ENCODE measurements around the gene ADAMTS7.
"Not testable (repeated sequence)": the region's sequence is repeated elsewhere in the genome, so short reads cannot be mapped to it uniquely, and the experiment has no call there.

Gene ADAMTS7

GRCh38 chr15:78811124-78811824 is at the start of gene ADAMTS7:
ADAMTS7 (minus strand) TSS chr15:78811464; CDS start chr15:78811220, 244 bp downstream.
- peak; percentile 86 for DNase-seq (ENCODE audit: low spot score)

GRCh38 chr15:78859971-78860719 is 48.9 kb upstream of the ADAMTS7 start:
- DNase-seq (ENCODE audit: low spot score), result peak; percentile 80

- no peak for DNase-seq (ENCODE audit: low spot score)
Measured at GRCh38 chr15:78855746-78856145, 44.5 kb upstream of the ADAMTS7 start.

GRCh38 chr15:78854833-78855372 is 43.6 kb upstream of the ADAMTS7 start:
- no peak for DNase-seq (ENCODE audit: low spot score)

- no peak for DNase-seq (ENCODE audit: low spot score)
Measured at GRCh38 chr15:78853500-78853899, 42.2 kb upstream of the ADAMTS7 start.

- DNase-seq (ENCODE audit: low spot score), result no peak
Measured at GRCh38 chr15:78850941-78851755, 39.9 kb upstream of the ADAMTS7 start.

GRCh38 chr15:78850352-78850751 is 39.1 kb upstream of the ADAMTS7 start:
- DNase-seq (ENCODE audit: low spot score), result no peak

- not testable (repeated sequence) for DNase-seq (ENCODE audit: low spot score)
Measured at GRCh38 chr15:78847387-78847906, 36.2 kb upstream of the ADAMTS7 start.

GRCh38 chr15:78846906-78847305 is 35.6 kb upstream of the ADAMTS7 start:
- not testable (repeated sequence) for DNase-seq (ENCODE audit: low spot score)

GRCh38 chr15:78842519-78842918 is 31.3 kb upstream of the ADAMTS7 start:
- no peak for DNase-seq (ENCODE audit: low spot score)

- DNase-seq (ENCODE audit: low spot score), result no peak
Measured at GRCh38 chr15:78841891-78842290, 30.6 kb upstream of the ADAMTS7 start.

- no peak for DNase-seq (ENCODE audit: low spot score)
Measured at GRCh38 chr15:78841376-78841706, 30.1 kb upstream of the ADAMTS7 start.

- no peak for DNase-seq (ENCODE audit: low spot score)
Measured at GRCh38 chr15:78840661-78841375, 29.6 kb upstream of the ADAMTS7 start.

- not testable (repeated sequence) for DNase-seq (ENCODE audit: low spot score)
Measured at GRCh38 chr15:78839151-78839550, 27.9 kb upstream of the ADAMTS7 start.

GRCh38 chr15:78838489-78838888 is 27.2 kb upstream of the ADAMTS7 start:
- DNase-seq (ENCODE audit: low spot score), result no peak

GRCh38 chr15:78837543-78837942 is 26.3 kb upstream of the ADAMTS7 start:
- DNase-seq (ENCODE audit: low spot score), result no peak

GRCh38 chr15:78837131-78837530 is 25.9 kb upstream of the ADAMTS7 start:
- DNase-seq (ENCODE audit: low spot score), result no peak

GRCh38 chr15:78836333-78836732 is 25.1 kb upstream of the ADAMTS7 start:
- DNase-seq (ENCODE audit: low spot score), result no peak

- DNase-seq (ENCODE audit: low spot score), result no peak
Measured at GRCh38 chr15:78831229-78832207, 20.3 kb upstream of the ADAMTS7 start.

GRCh38 chr15:78830514-78831228 is 19.4 kb upstream of the ADAMTS7 start:
- no peak for DNase-seq (ENCODE audit: low spot score)
